Measurements from ENCODE around the gene GNLY.

DNA sequence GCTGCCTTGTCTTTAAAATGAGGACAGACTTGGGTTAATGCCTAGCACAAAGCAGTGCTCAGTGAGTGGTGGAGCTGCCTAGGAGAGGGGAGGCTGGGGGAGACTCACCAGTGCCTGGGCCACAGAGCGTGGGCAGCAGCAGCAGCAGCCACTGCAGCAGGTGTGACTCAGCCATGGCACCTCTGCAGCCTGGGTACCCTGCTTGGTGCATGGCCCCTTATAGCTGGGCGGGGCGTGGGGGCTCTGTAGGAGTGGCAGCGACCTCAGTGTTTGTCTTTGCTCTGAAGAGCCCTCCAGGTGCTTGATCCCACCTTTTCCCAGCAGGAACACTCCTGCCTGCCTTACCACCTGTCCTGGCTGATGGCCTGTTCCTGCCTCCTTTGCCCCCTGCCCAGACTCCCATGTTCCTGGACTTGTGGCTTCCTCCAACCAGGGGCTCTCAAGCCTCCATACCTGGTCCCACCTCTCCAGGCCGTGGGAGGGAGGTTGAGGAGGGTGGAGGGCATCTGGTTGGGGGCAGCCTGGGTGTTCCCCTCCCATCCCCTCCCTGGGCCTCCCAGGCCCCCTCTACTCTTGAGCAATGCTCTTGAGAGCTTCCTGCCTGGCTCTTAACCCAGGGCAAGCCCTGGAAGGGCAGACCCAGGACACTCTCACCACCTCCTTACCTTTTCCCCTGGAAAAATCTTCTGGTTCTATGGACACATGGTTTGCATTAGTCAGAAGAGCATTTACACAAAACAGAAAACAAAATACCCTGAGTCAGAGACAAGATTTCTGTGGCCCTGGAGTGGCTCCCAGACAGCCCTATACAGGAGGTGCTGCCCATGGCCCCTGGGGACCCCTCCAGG is 25.9 kb upstream of the GNLY start, which contains the start of gene SFTPB:
- TF ChIP-seq, protein P1, sequence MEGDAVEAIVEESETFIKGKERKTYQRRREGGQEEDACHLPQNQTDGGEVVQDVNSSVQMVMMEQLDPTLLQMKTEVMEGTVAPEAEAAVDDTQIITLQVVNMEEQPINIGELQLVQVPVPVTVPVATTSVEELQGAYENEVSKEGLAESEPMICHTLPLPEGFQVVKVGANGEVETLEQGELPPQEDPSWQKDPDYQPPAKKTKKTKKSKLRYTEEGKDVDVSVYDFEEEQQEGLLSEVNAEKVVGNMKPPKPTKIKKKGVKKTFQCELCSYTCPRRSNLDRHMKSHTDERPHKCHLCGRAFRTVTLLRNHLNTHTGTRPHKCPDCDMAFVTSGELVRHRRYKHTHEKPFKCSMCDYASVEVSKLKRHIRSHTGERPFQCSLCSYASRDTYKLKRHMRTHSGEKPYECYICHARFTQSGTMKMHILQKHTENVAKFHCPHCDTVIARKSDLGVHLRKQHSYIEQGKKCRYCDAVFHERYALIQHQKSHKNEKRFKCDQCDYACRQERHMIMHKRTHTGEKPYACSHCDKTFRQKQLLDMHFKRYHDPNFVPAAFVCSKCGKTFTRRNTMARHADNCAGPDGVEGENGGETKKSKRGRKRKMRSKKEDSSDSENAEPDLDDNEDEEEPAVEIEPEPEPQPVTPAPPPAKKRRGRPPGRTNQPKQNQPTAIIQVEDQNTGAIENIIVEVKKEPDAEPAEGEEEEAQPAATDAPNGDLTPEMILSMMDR (IDR thresholded peaks at IDR 0.05; ENCODE audit: poor library complexity), result no peak
- no peak for TF ChIP-seq EZH2 (IDR thresholded peaks at IDR 0.05; ENCODE audit: borderline replicate concordance)

Data from hepatocyte (in vitro differentiated cells).